GM23338 (cell line): ENCODE data around the gene CD74. TPM values are rescaled to one million over a fixed set of nuclear protein-coding genes. Genes with fewer than 3 reads are reported as not detected.

ENCODE experiments used
- ATAC-seq: fragments of 200-7000 bp; cut with Tn5 transposase; 3 replicates; pipeline ENCODE4 v1.9.1; 2020
- DNase-seq: peaks from one replicate; pipeline ENCODE4 v3.0.0-alpha.2; 2015; ENCODE audit warnings: low spot score
- H2AFZ ChIP-seq: fragments of 200-600 bp; sonication (generic); 2 replicates; pipeline ENCODE4 v1.8.0; 2016; ENCODE audit warnings: antibody characterized with exemption, mild to moderate bottlenecking, moderate library complexity
- H3F3A ChIP-seq: fragments of 200-600 bp; sonication (generic); replicated peaks from 2 replicates; pipeline ENCODE4 v1.8.0; 2017; ENCODE audit warnings: antibody characterized with exemption, mixed run types, low read depth
- H3K27ac ChIP-seq: fragments of 200-600 bp; sonication (generic); 2 replicates; pipeline ENCODE4 v1.6.1; 2016; ENCODE audit warnings: low read depth
- H3K27me3 ChIP-seq: fragments of 200-600 bp; sonication (generic); 2 replicates; pipeline ENCODE4 v1.8.0; 2016; ENCODE audit warnings: mild to moderate bottlenecking, mixed run types, moderate library complexity; ENCODE audit not compliant: insufficient read depth
- H3K36me3 ChIP-seq: fragments of 200-600 bp; sonication (generic); 2 replicates; pipeline ENCODE4 v1.8.0; 2016; ENCODE audit warnings: mild to moderate bottlenecking; ENCODE audit not compliant: insufficient read depth
- H3K4me1 ChIP-seq: fragments of 200-600 bp; sonication (generic); 2 replicates; pipeline ENCODE4 v1.8.0; 2016; ENCODE audit warnings: mild to moderate bottlenecking, moderate library complexity; ENCODE audit not compliant: insufficient read depth
- H3K4me2 ChIP-seq: fragments of 200-600 bp; sonication (generic); 2 replicates; pipeline ENCODE4 v1.7.1; 2017; ENCODE audit warnings: mixed run types
- H3K4me3 ChIP-seq: fragments of 200-600 bp; sonication (generic); 2 replicates; pipeline ENCODE4 v1.6.1; 2016; ENCODE audit warnings: mixed run types
- H3K79me2 ChIP-seq: fragments of 200-600 bp; sonication (generic); replicated peaks from 2 replicates; pipeline ENCODE4 v1.8.0; 2017; ENCODE audit warnings: mild to moderate bottlenecking; ENCODE audit not compliant: insufficient read depth
- H3K9me2 ChIP-seq: fragments of 200-600 bp; sonication (generic); 2 replicates; pipeline ENCODE4 v1.8.0; 2017; ENCODE audit not compliant: insufficient read depth
- H4K20me1 ChIP-seq: fragments of 200-600 bp; sonication (generic); replicated peaks from 2 replicates; pipeline ENCODE4 v1.8.0; 2017; ENCODE audit warnings: mild to moderate bottlenecking; ENCODE audit not compliant: insufficient read depth
- H3K27ac Mint-ChIP-seq: 2 replicates; pipeline ENCODE4 v1.8.0; 2020; ENCODE audit warnings: inconsistent platforms, mild to moderate bottlenecking, moderate library complexity, mixed read lengths
- H3K27me3 Mint-ChIP-seq: 3 replicates; pipeline ENCODE4 v1.8.0; 2022; ENCODE audit warnings: low read depth, mild to moderate bottlenecking, moderate library complexity, mixed read lengths, inconsistent platforms; ENCODE audit not compliant: insufficient read depth, poor library complexity
- H3K36me3 Mint-ChIP-seq: 3 replicates; pipeline ENCODE4 v1.8.0; 2021; ENCODE audit warnings: low read depth, mild to moderate bottlenecking, inconsistent platforms, moderate library complexity, mixed read lengths
- H3K4me1 Mint-ChIP-seq: 3 replicates; pipeline ENCODE4 v1.8.0; 2020; ENCODE audit warnings: mild to moderate bottlenecking, inconsistent platforms, mixed read lengths
- H3K4me3 Mint-ChIP-seq: 3 replicates; pipeline ENCODE4 v1.8.0; 2021; ENCODE audit warnings: moderate library complexity, mild to moderate bottlenecking, inconsistent platforms, mixed read lengths
- H3K9me3 Mint-ChIP-seq: 3 replicates; pipeline ENCODE4 v1.8.0; 2020; ENCODE audit warnings: moderate library complexity, mild to moderate bottlenecking, inconsistent platforms, mixed read lengths
- CREB1 ChIP-seq: fragments of 250-450 bp; sonication (Bioruptor Pico); IDR thresholded peaks from 2 replicates; pipeline ENCODE4 v1.5.0; 2020; ENCODE audit warnings: low read depth, mild to moderate bottlenecking, moderate library complexity
- EZH2 ChIP-seq: fragments of 200-600 bp; sonication (generic); IDR thresholded peaks from one replicate; pipeline ENCODE4 v1.8.0; 2017; ENCODE audit warnings: antibody characterized with exemption, mild to moderate bottlenecking, low read depth; ENCODE audit not compliant: unreplicated experiment
- EZH2phosphoT487 ChIP-seq: fragments of 200-600 bp; sonication (generic); IDR thresholded peaks from one replicate; pipeline ENCODE4 v1.8.1; 2018; ENCODE audit warnings: antibody characterized with exemption; ENCODE audit not compliant: unreplicated experiment
- JUNB ChIP-seq: IDR thresholded peaks from one replicate; pipeline ENCODE4 v1.6.1; 2016; ENCODE audit warnings: antibody characterized with exemption; ENCODE audit not compliant: unreplicated experiment
- NANOG ChIP-seq: IDR thresholded peaks from 2 replicates; pipeline ENCODE4 v1.6.1; 2016; ENCODE audit warnings: antibody characterized with exemption, borderline replicate concordance
- ZNF114 ChIP-seq: fragments of 250-450 bp; sonication (Bioruptor Pico); IDR thresholded peaks from 2 replicates; pipeline ENCODE4 v1.5.0; 2020; ENCODE audit warnings: mild to moderate bottlenecking, moderate library complexity
- polyA plus RNA-seq: library from polyadenylated mRNA; unstranded; fragments of >200 nt; fragmentation: Nextera tagmentation; extraction: Ambion mirVana; gene quantifications from 2 replicates; pipeline ENCODE4 v1.2.1, GENCODE V29; 2016
- total RNA-seq: library from RNA; depleted of rRNA; stranded (reverse); fragments of >200 nt; shearing (Covaris generic); gene quantifications from 2 replicates; pipeline ENCODE4 v1.2.3, GENCODE V29; 2014
- TF ChIP-seq, protein P1 (sequence below), 2 experiments: fragments of 200-600 bp in 1 of 2; sonication (generic) in 1 of 2; conservative IDR thresholded peaks; 2 replicates each; pipeline versions ENCODE4 v1.5.1 to v1.6.1; 2016 to 2017; ENCODE audit warnings: antibody characterized with exemption in 2 of 2, low read depth in 2 of 2, mild to moderate bottlenecking in 2 of 2, moderate library complexity in 1 of 2
- TF ChIP-seq, protein P2 (sequence below): IDR thresholded peaks from 2 replicates; pipeline ENCODE4 v1.6.1; 2016; ENCODE audit warnings: antibody characterized with exemption
- TF ChIP-seq, protein P3 (sequence below): IDR thresholded peaks from one replicate; pipeline ENCODE4 v1.6.1; 2018; ENCODE audit warnings: antibody characterized with exemption; ENCODE audit not compliant: unreplicated experiment

Gene CD74
- total and polyA plus RNA-seq, 2 experiments from 2014 or later: 49.8 to 98.4 TPM

DNA sequence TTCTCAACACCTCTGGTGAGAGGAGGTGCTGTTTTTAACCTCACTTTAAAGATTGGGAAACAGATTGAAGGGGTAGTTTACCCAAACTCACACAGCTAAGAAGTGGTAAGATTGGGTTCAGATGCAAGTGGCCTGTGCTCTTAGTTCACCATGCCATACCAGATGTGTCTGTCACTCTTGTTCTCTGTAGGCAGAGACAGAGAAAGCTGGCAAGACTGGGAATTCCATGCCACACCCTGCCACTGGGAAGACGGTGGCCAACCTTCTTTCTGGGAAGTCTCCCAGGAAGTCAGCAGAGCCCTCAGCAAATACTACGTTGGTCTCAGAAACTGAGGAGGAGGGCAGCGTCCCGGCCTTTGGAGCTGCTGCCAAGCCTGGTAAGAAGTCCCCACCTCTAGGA is 44.2 kb downstream of the CD74 start (continued):
- TF ChIP-seq, protein P1, sequence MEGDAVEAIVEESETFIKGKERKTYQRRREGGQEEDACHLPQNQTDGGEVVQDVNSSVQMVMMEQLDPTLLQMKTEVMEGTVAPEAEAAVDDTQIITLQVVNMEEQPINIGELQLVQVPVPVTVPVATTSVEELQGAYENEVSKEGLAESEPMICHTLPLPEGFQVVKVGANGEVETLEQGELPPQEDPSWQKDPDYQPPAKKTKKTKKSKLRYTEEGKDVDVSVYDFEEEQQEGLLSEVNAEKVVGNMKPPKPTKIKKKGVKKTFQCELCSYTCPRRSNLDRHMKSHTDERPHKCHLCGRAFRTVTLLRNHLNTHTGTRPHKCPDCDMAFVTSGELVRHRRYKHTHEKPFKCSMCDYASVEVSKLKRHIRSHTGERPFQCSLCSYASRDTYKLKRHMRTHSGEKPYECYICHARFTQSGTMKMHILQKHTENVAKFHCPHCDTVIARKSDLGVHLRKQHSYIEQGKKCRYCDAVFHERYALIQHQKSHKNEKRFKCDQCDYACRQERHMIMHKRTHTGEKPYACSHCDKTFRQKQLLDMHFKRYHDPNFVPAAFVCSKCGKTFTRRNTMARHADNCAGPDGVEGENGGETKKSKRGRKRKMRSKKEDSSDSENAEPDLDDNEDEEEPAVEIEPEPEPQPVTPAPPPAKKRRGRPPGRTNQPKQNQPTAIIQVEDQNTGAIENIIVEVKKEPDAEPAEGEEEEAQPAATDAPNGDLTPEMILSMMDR (conservative IDR thresholded peaks at IDR 0.05; ENCODE audit: low read depth in 2 of 2): no peak
- TF ChIP-seq, protein P2, sequence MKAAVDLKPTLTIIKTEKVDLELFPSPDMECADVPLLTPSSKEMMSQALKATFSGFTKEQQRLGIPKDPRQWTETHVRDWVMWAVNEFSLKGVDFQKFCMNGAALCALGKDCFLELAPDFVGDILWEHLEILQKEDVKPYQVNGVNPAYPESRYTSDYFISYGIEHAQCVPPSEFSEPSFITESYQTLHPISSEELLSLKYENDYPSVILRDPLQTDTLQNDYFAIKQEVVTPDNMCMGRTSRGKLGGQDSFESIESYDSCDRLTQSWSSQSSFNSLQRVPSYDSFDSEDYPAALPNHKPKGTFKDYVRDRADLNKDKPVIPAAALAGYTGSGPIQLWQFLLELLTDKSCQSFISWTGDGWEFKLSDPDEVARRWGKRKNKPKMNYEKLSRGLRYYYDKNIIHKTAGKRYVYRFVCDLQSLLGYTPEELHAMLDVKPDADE: no peak
- no peak for TF ChIP-seq NANOG

DNA sequence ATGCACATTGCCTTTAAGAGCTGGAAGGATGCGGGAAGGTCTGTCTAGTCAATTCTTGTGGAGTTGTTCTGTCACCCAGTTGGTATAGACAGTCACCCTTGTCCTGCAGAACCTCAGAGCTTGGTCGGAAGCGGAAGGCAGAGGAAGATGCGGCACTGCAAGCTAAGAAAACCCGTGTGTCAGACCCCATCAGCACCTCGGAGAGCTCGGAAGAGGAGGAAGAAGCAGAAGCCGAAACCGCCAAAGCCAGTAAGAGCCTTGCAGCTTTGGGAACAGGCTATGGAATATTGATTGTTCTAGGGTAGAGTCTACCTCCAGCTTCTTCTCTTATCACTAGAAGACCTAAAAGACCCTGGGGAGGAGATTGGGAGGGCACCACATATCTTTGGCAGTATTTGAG is 48.7 kb downstream of the CD74 start:
- no peak overlapping the region for H3K4me3 ChIP-seq
- H3K4me1 ChIP-seq: no peaks in the 10 kb centered on the region
- 0 out of 2 replicates have a peak, but pooled peaks cover 5% of the 10 kb centered on the region for H3F3A ChIP-seq
- H3K9me2 ChIP-seq: no peaks in the 10 kb centered on the region
- TF ChIP-seq EZH2: no peak
- TF ChIP-seq CREB1 (CRISPR knock-in tag): no peak
- H3K4me2 ChIP-seq: no peak overlapping the region
- no peak overlapping the region for H3K27ac Mint-ChIP-seq
- H3K27me3 ChIP-seq: no peaks in the 10 kb centered on the region
- peaks cover 3% of the 10 kb centered on the region; the same call in 2 of the 3 replicates for H3K4me1 Mint-ChIP-seq
- H3K36me3 ChIP-seq: peaks cover 69% of the 10 kb centered on the region
- H3K27me3 Mint-ChIP-seq: no peaks in the 10 kb centered on the region
- peaks cover 55% of the 10 kb centered on the region for H4K20me1 ChIP-seq
- no peak for ATAC-seq
- H3K36me3 Mint-ChIP-seq: peaks cover 88% of the 10 kb centered on the region
- H3K27ac ChIP-seq: no peak overlapping the region
- H3K9me3 Mint-ChIP-seq: no peaks in the 10 kb centered on the region
- no peak overlapping the region for H3K4me3 Mint-ChIP-seq
- peaks cover 38% of the 10 kb centered on the region for H3K79me2 ChIP-seq
- no peak overlapping the region for H2AFZ ChIP-seq
- no peak for DNase-seq

DNA sequence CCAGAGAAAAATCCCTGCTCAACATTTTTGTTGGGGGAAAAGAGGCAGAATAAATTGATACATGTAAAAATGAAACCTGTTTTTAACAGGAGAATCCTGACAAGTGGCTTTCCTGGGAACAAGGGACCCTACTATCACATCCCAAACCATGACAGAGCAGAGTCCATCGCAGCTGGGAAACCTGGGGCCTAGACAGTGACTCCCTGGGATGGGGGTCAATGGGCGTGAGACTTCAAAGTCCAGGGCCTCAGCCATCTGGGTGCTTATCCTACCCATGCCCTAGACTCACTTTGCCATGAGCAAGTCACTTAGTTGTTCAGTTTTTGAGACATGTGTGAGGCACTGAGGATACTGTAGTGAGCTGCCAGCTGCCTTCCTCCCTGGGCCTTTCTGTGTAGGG is 49.5 kb downstream of the CD74 start:
- no peaks in the 10 kb centered on the region for H3K27me3 Mint-ChIP-seq
- peaks cover 61% of the 10 kb centered on the region for H4K20me1 ChIP-seq
- H3K9me2 ChIP-seq: no peaks in the 10 kb centered on the region
- no peaks in the 10 kb centered on the region; the same call in 1 of the 2 replicates for H3K4me1 ChIP-seq
- H3K4me3 ChIP-seq: no peak overlapping the region
- H3F3A ChIP-seq: 0 out of 2 replicates have a peak, but pooled peaks cover 5% of the 10 kb centered on the region
- H3K4me2 ChIP-seq: no peak overlapping the region
- peaks cover 46% of the 10 kb centered on the region for H3K79me2 ChIP-seq
- H3K4me1 Mint-ChIP-seq: peaks cover 7% of the 10 kb centered on the region
- no peaks in the 10 kb centered on the region for H3K27me3 ChIP-seq
- DNase-seq (no peak), ATAC-seq (no peak)
- H3K9me3 Mint-ChIP-seq: no peaks in the 10 kb centered on the region
- no peak overlapping the region for H3K27ac ChIP-seq
- H3K36me3 ChIP-seq: peaks cover 61% of the 10 kb centered on the region
- no peak overlapping the region for H3K4me3 Mint-ChIP-seq
- H2AFZ ChIP-seq: no peak overlapping the region
- peaks cover 81% of the 10 kb centered on the region for H3K36me3 Mint-ChIP-seq
- H3K27ac Mint-ChIP-seq: no peak overlapping the region
- no peak for TF ChIP-seq EZH2phosphoT487
- no peak for TF ChIP-seq NANOG
- TF ChIP-seq, protein P3, sequence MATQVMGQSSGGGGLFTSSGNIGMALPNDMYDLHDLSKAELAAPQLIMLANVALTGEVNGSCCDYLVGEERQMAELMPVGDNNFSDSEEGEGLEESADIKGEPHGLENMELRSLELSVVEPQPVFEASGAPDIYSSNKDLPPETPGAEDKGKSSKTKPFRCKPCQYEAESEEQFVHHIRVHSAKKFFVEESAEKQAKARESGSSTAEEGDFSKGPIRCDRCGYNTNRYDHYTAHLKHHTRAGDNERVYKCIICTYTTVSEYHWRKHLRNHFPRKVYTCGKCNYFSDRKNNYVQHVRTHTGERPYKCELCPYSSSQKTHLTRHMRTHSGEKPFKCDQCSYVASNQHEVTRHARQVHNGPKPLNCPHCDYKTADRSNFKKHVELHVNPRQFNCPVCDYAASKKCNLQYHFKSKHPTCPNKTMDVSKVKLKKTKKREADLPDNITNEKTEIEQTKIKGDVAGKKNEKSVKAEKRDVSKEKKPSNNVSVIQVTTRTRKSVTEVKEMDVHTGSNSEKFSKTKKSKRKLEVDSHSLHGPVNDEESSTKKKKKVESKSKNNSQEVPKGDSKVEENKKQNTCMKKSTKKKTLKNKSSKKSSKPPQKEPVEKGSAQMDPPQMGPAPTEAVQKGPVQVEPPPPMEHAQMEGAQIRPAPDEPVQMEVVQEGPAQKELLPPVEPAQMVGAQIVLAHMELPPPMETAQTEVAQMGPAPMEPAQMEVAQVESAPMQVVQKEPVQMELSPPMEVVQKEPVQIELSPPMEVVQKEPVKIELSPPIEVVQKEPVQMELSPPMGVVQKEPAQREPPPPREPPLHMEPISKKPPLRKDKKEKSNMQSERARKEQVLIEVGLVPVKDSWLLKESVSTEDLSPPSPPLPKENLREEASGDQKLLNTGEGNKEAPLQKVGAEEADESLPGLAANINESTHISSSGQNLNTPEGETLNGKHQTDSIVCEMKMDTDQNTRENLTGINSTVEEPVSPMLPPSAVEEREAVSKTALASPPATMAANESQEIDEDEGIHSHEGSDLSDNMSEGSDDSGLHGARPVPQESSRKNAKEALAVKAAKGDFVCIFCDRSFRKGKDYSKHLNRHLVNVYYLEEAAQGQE: no peak
- TF ChIP-seq, protein P1 (conservative IDR thresholded peaks at IDR 0.05; ENCODE audit: low read depth in 2 of 2): no peak
- TF ChIP-seq ZNF114 (CRISPR knock-in tag): no peak
- no peak for TF ChIP-seq JUNB
- no peak for TF ChIP-seq EZH2
